ENCODE data around the gene SLC1A4.

DNA sequence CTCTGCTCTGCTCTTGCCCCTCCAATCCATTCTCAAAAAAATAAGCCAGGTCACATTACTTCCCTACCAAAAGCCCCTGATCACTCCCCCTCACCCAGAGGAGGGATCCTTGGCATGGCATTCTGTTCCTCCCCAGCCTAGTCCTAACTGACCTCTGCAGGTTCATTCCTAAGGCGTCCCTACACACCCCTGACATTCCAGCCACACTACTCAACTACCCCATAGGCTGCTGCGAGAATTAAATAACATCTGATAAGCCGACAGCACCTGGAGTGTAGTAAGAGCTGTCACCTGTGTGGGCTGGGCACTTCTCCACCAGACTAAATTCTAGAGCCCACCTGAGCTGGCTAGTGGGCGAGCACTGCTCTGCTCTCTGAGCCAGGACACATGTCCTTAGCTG is 44.7 kb upstream of the SLC1A4 start:
- TF ChIP-seq, protein P1, sequence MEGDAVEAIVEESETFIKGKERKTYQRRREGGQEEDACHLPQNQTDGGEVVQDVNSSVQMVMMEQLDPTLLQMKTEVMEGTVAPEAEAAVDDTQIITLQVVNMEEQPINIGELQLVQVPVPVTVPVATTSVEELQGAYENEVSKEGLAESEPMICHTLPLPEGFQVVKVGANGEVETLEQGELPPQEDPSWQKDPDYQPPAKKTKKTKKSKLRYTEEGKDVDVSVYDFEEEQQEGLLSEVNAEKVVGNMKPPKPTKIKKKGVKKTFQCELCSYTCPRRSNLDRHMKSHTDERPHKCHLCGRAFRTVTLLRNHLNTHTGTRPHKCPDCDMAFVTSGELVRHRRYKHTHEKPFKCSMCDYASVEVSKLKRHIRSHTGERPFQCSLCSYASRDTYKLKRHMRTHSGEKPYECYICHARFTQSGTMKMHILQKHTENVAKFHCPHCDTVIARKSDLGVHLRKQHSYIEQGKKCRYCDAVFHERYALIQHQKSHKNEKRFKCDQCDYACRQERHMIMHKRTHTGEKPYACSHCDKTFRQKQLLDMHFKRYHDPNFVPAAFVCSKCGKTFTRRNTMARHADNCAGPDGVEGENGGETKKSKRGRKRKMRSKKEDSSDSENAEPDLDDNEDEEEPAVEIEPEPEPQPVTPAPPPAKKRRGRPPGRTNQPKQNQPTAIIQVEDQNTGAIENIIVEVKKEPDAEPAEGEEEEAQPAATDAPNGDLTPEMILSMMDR (IDR thresholded peaks at IDR 0.05; ENCODE audit: insufficient read depth, low read length) = no peak
- TF ChIP-seq SPI1 (IDR thresholded peaks at IDR 0.05; ENCODE audit: borderline replicate concordance, low read depth) = no peak
- no peak for TF ChIP-seq POLR2AphosphoS5 (IDR thresholded peaks at IDR 0.05; ENCODE audit: low read depth)
